Body of pancreas (tissue), 4 donors: ENCODE measurements around the gene ZCCHC7. TPM values are rescaled to one million over a fixed set of nuclear protein-coding genes. Genes with fewer than 3 reads are reported as not detected.

ENCODE experiments used
- ATAC-seq: fragments of 150-250 bp; one replicate; pipeline ENCODE4 v1.9.1; 2016
- DNase-seq, 4 donors: peaks; one replicate each; pipeline ENCODE4 v3.0.0-alpha.2; 2019
- H3K27ac ChIP-seq, 4 donors: fragments of 200-600 bp; sonication (generic); 1 replicate in 3 of 4; 2 replicates in 1 of 4; pipeline versions ENCODE4 v1.5.1 to v1.6.1; 2016 to 2019; ENCODE audit warnings: mild to moderate bottlenecking in 1 of 4, mixed read lengths in 1 of 4, moderate library complexity in 1 of 4
- H3K27me3 ChIP-seq, 2 donors: fragments of 200-600 bp; sonication (generic); one replicate each; pipeline ENCODE4 v1.6.0; 2016; ENCODE audit warnings: mild to moderate bottlenecking in 1 of 2
- H3K36me3 ChIP-seq, 2 donors: fragments of 200-600 bp; sonication (generic); replicated peaks in 1 of 2; 2 replicates each; pipeline ENCODE4 v1.5.1; 2016; ENCODE audit warnings: low read depth in 2 of 2; ENCODE audit not compliant: insufficient read depth in 1 of 2
- H3K4me1 ChIP-seq: fragments of 200-600 bp; sonication (generic); one replicate; pipeline ENCODE4 v1.6.0; 2016
- H3K4me3 ChIP-seq, 2 donors: fragments of 200-600 bp; sonication (generic); 1 replicate in 1 of 2; 2 replicates in 1 of 2; pipeline ENCODE4 v1.5.1; 2016 to 2019
- H3K9me3 ChIP-seq, 3 donors: fragments of 200-600 bp; sonication (generic); 1 replicate in 2 of 3; 2 replicates in 1 of 3; pipeline ENCODE4 v1.5.1; 2016
- CTCF ChIP-seq, 7 experiments: fragments of 450-650 bp in 4 of 7; fragments of 200-600 bp in 3 of 7; sonication (generic) in 3 of 7; IDR thresholded peaks; one replicate each; pipeline ENCODE4 v1.5.1; 2016 to 2019; ENCODE audit warnings: antibody characterized with exemption in 7 of 7
- POLR2A ChIP-seq, 3 donors: fragments of 450-650 bp; IDR thresholded peaks; one replicate each; pipeline ENCODE4 v1.6.1; 2016; ENCODE audit warnings: antibody characterized with exemption in 3 of 3, mild to moderate bottlenecking in 2 of 3
- WGBS, 2 donors: methylation state at CpG; one replicate each; pipeline ENCODE4 v1.1.5; 2017; 5-methylcytosine and 5-hydroxymethylcytosine counted together
- intact Hi-C: fragments of 100-400 bp; cut with DNase I; formaldehyde crosslinking; loops from one replicate; pipeline ENCODE4 v1.15.1; 2023
- total RNA-seq, 2 donors: library from RNA; depleted of rRNA; stranded (reverse); fragments of >200 nt; gene quantifications; one replicate each; pipeline ENCODE4 v1.1.0, GENCODE V29; 2016

ZCCHC7 gene
- total RNA-seq, 2 donors from 2014 or later, result 10.1 to 18.1 TPM

DNA sequence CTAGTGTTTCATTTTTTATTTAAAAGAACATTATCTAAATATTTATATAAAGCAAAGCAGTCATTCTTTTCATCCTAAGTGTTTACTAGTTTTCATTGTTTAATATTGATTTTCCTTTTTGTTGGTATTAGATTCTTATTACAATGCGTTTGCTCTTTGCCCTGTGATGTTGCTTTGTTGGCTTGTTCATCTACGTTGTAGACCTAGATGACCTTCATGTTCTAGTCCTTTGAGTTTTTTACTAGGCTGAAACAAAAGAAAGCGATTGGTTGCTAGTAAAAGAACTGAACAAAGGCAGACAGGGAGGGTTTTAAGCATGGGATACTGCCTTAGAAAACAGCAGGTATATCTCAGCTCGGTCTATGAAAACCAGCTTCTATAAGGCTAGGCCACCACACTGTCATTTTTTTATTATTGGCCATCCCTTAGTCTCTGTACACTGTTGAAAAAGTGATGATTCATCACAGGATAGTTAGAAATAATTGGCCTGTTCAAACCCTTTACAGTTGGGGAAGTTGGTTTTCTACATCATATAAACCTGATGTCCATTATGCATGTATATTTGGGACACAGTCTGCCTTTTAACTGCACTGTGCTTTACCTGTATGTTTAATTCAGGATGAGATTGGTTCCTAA, 119.0 kb downstream of the ZCCHC7 start:
- DNase-seq (no peak), ATAC-seq (no peak)
- Histone ChIP-seq H3K27me3 (no peaks in the 10 kb centered on the region), H3K27ac (no peak overlapping the region), H3K36me3 (no peaks in the 10 kb centered on the region), H3K4me1 (peaks cover 2% of the 10 kb centered on the region), H3K9me3 (no peaks in the 10 kb centered on the region), H3K4me3 (no peak overlapping the region)
- TF ChIP-seq POLR2A (IDR thresholded peaks at IDR 0.05), result no peak
- TF ChIP-seq CTCF (IDR thresholded peaks at IDR 0.05), result no peak
- intact Hi-C loops, result no loop called here
- WGBS, 2 donors, result 58 to 62% methylated on average over 4 of the region's 4 CpGs

DNA sequence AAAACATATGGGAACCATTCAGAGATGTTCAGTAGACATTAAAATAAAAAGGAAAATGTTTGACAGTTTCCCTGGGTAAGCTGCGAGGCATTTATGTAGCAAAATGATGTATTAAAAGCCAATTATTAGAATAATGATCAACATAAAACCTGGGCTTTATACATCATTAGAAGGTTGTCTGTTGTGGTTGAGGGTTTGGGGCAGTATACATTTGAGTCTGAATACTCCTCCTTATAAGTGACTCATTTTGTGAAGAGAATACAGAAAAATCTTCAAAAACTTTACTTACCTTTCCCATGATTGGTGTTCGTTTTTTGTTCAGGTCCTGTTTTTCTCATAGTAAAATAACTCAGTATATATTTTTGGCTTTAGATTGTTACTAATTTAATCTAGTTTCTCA, 119.5 kb downstream of the ZCCHC7 start:
- Histone ChIP-seq H3K9me3 (no peaks in the 10 kb centered on the region), H3K36me3 (no peaks in the 10 kb centered on the region), H3K4me1 (peaks cover 2% of the 10 kb centered on the region), H3K4me3 (no peak overlapping the region), H3K27ac (no peak overlapping the region), H3K27me3 (no peaks in the 10 kb centered on the region)
- ATAC-seq (no peak), DNase-seq (no peak)
- TF ChIP-seq CTCF (IDR thresholded peaks at IDR 0.05) (no peak), POLR2A (IDR thresholded peaks at IDR 0.05) (no peak)
- intact Hi-C loops, result no loop called here
- WGBS, 2 donors, result 90 to 95% methylated on average over 2 of the region's 2 CpGs

GRCh38 chr9:37241340-37241739, 121.0 kb downstream of the ZCCHC7 start:
- DNase-seq, result no peak
- Histone ChIP-seq H3K27me3 (no peaks in the 10 kb centered on the region), H3K27ac (no peak overlapping the region), H3K36me3 (no peaks in the 10 kb centered on the region), H3K4me1 (peaks cover 2% of the 10 kb centered on the region), H3K4me3 (no peak overlapping the region), H3K9me3 (no peaks in the 10 kb centered on the region)
- intact Hi-C loops, result no loop called here
- no peak for ATAC-seq
- WGBS, 2 donors, result 80 to 86% methylated on average over 1 of the region's 1 CpG
- TF ChIP-seq POLR2A (IDR thresholded peaks at IDR 0.05) (no peak), CTCF (IDR thresholded peaks at IDR 0.05) (no peak)

- Histone ChIP-seq H3K27ac (no peak overlapping the region), H3K9me3 (no peaks in the 10 kb centered on the region), H3K4me1 (peaks cover 2% of the 10 kb centered on the region), H3K27me3 (no peaks in the 10 kb centered on the region), H3K36me3 (no peaks in the 10 kb centered on the region), H3K4me3 (no peak overlapping the region)
- WGBS, 2 donors, result 94 to 96% methylated on average over 1 of the region's 1 CpG
- ATAC-seq (no peak), DNase-seq (no peak)
- no peak for TF ChIP-seq CTCF (IDR thresholded peaks at IDR 0.05)
- no peak for TF ChIP-seq POLR2A (IDR thresholded peaks at IDR 0.05)
- intact Hi-C loops, result no loop called here
These were observed 121.7 kb downstream of the ZCCHC7 start for GRCh38 chr9:37242089-37242488.
